Germinal center (tissue), 1 donor: ENCODE measurements around the gene TMEM109.

Experiments
- DNase-seq: peaks from one replicate; pipeline ENCODE4 v3.0.0; 2012; ENCODE audit warnings: mixed read lengths, low spot score

TMEM109 gene

DNA sequence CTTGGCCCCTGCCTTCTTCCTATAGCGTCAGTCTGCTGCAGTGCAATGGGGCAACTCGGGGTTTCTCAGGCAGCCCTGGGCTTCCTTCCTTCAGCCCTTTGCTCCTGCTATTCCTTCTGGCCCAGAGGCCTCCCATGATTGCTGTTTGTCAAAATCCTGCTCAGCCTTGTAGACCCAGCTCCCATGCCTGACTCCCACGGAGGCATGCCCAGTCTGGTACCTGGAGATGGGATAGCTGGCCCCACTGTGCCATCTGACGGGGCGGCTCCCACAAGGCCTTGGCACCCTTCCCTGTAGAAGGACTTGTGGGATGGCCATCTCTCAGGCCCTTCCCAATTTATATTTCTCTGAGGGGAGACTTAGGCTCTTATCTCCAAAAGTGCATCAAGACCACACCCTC is 56.9 kb downstream of the TMEM109 start:
- no peak for DNase-seq

DNA sequence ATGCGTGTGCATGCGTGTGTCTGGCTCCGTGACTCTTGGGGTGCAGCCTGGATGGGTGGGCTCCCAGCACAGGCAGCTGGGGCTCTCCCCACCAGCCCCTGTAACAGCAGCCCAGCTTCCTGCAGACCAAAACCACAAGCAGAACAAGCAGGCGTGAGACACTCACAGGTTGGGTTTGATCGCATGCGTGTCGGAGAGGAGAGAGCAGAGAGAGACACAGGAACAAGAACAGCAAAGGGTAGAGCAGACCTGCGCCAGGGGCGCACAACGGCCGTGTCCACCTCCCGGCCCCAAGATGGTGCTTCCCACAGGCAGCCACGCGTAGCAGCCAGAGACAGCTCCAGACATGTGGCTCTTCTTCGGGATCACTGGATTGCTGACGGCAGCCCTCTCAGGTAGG is 57.6 kb downstream of the TMEM109 start, which contains the start of gene CD6:
TSS of gene CD6 (plus strand) at position 161 of the 400 bp plus-strand sequence. CDS start at position 347, 186 bp downstream.
- no peak for DNase-seq

DNA sequence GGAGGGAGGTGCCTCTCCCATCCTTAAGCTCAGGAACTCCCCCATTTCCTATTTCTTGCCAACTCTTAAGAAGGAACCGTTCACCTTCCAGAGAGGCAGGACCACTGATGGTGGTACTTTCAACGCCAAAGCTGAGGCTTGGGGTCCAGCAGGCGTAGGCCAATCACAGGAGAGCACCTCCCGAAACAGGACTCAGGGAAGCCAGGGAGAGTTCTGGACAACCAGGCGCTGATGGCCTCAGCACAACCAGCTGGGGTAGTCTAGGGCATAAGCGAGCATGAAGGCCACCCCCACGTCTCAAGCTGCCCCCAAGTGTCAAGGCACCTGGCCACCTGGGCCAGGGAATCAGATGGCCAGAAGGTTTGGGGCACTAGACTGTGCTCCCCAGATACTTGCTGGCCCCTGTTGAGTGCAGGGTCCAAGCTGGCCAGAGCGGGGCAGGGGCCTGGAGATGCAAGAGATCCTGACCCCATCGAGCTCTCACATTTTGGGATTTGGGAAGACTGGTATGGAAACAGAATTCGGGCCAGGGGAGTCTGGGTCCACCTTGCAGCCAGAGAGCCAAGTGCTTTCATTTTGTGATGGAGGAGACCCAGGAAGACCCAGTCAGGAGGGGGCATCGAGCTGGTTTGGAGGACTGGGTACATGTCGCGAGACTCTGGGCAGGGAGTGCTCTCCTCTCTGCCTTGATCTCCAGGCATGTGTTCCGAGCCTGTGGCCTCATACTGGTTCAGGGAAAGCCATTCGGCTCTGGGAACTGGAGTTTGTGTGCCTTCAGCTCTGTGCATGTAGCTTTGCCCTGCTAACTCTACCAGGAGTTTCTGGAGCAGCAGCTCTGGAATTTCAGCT is 58.4 kb downstream of the TMEM109 start:
- no peak for DNase-seq
